OCI-LY3 (cell line): ENCODE measurements around the gene FOXO4.

Source experiments
- CTCF ChIP-seq: fragments of 200-600, 300-600 bp; sonication (generic); IDR thresholded peaks from 2 replicates; pipeline ENCODE4 v1.5.1; 2014; ENCODE audit warnings: antibody characterized with exemption, low read length, low read depth
- EZH2phosphoT487 ChIP-seq: fragments of 200-600 bp; shearing (Covaris generic); IDR thresholded peaks from 2 replicates; pipeline ENCODE4 v1.6.1; 2018; ENCODE audit warnings: antibody characterized with exemption, mixed run types, low read depth

- TF ChIP-seq CTCF = peak; percentile 77
- TF ChIP-seq EZH2phosphoT487 = no peak
Observed at GRCh38 chrX:71128915-71129765, 33.5 kb downstream of the FOXO4 start.
